ENCODE measurements around the gene GIMAP5. TPM values are rescaled to one million over a fixed set of nuclear protein-coding genes. Genes with fewer than 3 reads are reported as not detected.

GIMAP5 gene
- total and polyA plus RNA-seq, 2 of the 13 experiments (the other 11 are each of a cell fraction or from before 2014, with no cell fraction given): not detected

DNA sequence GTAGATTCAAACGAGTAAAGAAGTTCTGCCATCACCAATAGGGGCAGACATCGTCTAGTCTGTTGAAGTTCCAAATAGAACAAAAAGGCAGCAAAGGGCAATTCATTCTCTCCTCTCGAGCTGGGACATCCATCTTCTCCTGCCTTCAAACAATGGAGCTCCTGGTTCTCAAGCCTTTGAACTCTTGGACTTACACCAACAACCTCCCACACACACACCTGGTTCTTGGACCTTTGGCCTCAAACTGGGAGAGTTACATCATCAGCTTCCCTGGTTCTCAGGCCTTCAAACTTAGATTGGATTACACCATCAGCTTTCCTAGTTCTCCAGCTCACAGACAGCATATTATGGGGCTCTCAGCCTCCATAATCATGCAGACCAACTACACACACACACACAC lies 9.8 kb upstream of the GIMAP5 start (continued):
- TF ChIP-seq, protein P1, sequence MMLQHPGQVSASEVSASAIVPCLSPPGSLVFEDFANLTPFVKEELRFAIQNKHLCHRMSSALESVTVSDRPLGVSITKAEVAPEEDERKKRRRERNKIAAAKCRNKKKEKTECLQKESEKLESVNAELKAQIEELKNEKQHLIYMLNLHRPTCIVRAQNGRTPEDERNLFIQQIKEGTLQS (CRISPR knock-in tag; IDR thresholded peaks at IDR 0.05): peak; percentile 92
- TF ChIP-seq EZH2 (conservative IDR thresholded peaks at IDR 0.05; ENCODE audit: low read depth, low read length): no peak
- TF ChIP-seq NKX3-1 (CRISPR knock-in tag; IDR thresholded peaks at IDR 0.05): no peak
- TF ChIP-seq, protein P2, sequence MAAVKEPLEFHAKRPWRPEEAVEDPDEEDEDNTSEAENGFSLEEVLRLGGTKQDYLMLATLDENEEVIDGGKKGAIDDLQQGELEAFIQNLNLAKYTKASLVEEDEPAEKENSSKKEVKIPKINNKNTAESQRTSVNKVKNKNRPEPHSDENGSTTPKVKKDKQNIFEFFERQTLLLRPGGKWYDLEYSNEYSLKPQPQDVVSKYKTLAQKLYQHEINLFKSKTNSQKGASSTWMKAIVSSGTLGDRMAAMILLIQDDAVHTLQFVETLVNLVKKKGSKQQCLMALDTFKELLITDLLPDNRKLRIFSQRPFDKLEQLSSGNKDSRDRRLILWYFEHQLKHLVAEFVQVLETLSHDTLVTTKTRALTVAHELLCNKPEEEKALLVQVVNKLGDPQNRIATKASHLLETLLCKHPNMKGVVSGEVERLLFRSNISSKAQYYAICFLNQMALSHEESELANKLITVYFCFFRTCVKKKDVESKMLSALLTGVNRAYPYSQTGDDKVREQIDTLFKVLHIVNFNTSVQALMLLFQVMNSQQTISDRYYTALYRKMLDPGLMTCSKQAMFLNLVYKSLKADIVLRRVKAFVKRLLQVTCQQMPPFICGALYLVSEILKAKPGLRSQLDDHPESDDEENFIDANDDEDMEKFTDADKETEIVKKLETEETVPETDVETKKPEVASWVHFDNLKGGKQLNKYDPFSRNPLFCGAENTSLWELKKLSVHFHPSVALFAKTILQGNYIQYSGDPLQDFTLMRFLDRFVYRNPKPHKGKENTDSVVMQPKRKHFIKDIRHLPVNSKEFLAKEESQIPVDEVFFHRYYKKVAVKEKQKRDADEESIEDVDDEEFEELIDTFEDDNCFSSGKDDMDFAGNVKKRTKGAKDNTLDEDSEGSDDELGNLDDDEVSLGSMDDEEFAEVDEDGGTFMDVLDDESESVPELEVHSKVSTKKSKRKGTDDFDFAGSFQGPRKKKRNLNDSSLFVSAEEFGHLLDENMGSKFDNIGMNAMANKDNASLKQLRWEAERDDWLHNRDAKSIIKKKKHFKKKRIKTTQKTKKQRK (IDR thresholded peaks at IDR 0.05; ENCODE audit: low read length): no peak
- TF ChIP-seq, protein P3, sequence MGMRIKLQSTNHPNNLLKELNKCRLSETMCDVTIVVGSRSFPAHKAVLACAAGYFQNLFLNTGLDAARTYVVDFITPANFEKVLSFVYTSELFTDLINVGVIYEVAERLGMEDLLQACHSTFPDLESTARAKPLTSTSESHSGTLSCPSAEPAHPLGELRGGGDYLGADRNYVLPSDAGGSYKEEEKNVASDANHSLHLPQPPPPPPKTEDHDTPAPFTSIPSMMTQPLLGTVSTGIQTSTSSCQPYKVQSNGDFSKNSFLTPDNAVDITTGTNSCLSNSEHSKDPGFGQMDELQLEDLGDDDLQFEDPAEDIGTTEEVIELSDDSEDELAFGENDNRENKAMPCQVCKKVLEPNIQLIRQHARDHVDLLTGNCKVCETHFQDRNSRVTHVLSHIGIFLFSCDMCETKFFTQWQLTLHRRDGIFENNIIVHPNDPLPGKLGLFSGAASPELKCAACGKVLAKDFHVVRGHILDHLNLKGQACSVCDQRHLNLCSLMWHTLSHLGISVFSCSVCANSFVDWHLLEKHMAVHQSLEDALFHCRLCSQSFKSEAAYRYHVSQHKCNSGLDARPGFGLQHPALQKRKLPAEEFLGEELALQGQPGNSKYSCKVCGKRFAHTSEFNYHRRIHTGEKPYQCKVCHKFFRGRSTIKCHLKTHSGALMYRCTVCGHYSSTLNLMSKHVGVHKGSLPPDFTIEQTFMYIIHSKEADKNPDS (CRISPR knock-in tag; IDR thresholded peaks at IDR 0.05): no peak
- TF ChIP-seq FOXM1 (CRISPR knock-in tag; IDR thresholded peaks at IDR 0.05): no peak
- TF ChIP-seq NFYB (CRISPR knock-in tag; IDR thresholded peaks at IDR 0.05): no peak
- no peak for TF ChIP-seq ZNF256 (CRISPR knock-in tag; conservative IDR thresholded peaks at IDR 0.05)
- no peak for TF ChIP-seq ZNF816 (CRISPR knock-in tag; IDR thresholded peaks at IDR 0.05; ENCODE audit: borderline replicate concordance)
- no peak for TF ChIP-seq HNRNPUL1 (IDR thresholded peaks at IDR 0.05; ENCODE audit: low read depth, low read length)
- TF ChIP-seq ZNF160 (CRISPR knock-in tag; IDR thresholded peaks at IDR 0.05): no peak
- TF ChIP-seq SCMH1 (CRISPR knock-in tag; IDR thresholded peaks at IDR 0.05; ENCODE audit: borderline replicate concordance): no peak
- no peak for TF ChIP-seq ZNF224 (CRISPR knock-in tag; IDR thresholded peaks at IDR 0.05)
- TF ChIP-seq, protein P4, sequence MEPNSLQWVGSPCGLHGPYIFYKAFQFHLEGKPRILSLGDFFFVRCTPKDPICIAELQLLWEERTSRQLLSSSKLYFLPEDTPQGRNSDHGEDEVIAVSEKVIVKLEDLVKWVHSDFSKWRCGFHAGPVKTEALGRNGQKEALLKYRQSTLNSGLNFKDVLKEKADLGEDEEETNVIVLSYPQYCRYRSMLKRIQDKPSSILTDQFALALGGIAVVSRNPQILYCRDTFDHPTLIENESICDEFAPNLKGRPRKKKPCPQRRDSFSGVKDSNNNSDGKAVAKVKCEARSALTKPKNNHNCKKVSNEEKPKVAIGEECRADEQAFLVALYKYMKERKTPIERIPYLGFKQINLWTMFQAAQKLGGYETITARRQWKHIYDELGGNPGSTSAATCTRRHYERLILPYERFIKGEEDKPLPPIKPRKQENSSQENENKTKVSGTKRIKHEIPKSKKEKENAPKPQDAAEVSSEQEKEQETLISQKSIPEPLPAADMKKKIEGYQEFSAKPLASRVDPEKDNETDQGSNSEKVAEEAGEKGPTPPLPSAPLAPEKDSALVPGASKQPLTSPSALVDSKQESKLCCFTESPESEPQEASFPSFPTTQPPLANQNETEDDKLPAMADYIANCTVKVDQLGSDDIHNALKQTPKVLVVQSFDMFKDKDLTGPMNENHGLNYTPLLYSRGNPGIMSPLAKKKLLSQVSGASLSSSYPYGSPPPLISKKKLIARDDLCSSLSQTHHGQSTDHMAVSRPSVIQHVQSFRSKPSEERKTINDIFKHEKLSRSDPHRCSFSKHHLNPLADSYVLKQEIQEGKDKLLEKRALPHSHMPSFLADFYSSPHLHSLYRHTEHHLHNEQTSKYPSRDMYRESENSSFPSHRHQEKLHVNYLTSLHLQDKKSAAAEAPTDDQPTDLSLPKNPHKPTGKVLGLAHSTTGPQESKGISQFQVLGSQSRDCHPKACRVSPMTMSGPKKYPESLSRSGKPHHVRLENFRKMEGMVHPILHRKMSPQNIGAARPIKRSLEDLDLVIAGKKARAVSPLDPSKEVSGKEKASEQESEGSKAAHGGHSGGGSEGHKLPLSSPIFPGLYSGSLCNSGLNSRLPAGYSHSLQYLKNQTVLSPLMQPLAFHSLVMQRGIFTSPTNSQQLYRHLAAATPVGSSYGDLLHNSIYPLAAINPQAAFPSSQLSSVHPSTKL (CRISPR knock-in tag; IDR thresholded peaks at IDR 0.05): peak; percentile 86
- TF ChIP-seq ZFP62 (CRISPR knock-in tag; IDR thresholded peaks at IDR 0.05): no peak
- no peak for TF ChIP-seq SMARCE1 (IDR thresholded peaks at IDR 0.05; ENCODE audit: borderline replicate concordance)
- TF ChIP-seq SP140L (CRISPR knock-in tag; IDR thresholded peaks at IDR 0.05; ENCODE audit: borderline replicate concordance): no peak
- no peak for TF ChIP-seq ZNF678 (CRISPR knock-in tag; IDR thresholded peaks at IDR 0.05)
- TF ChIP-seq ZNF17 (CRISPR knock-in tag; IDR thresholded peaks at IDR 0.05): no peak
- no peak for TF ChIP-seq HNRNPL (IDR thresholded peaks at IDR 0.05; ENCODE audit: low read depth, low read length)
- TF ChIP-seq ZNF672 (CRISPR knock-in tag; IDR thresholded peaks at IDR 0.05): no peak
- TF ChIP-seq, protein P5, sequence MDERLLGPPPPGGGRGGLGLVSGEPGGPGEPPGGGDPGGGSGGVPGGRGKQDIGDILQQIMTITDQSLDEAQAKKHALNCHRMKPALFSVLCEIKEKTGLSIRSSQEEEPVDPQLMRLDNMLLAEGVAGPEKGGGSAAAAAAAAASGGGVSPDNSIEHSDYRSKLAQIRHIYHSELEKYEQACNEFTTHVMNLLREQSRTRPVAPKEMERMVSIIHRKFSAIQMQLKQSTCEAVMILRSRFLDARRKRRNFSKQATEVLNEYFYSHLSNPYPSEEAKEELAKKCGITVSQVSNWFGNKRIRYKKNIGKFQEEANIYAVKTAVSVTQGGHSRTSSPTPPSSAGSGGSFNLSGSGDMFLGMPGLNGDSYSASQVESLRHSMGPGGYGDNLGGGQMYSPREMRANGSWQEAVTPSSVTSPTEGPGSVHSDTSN (CRISPR knock-in tag; IDR thresholded peaks at IDR 0.05): no peak
